ENCODE data around the gene ATP5IF1. TPM values are rescaled to one million over a fixed set of nuclear protein-coding genes. Genes with fewer than 3 reads are reported as not detected.

ATP5IF1 gene
- total RNA-seq: 404 and 481 TPM in 2 replicates

DNA sequence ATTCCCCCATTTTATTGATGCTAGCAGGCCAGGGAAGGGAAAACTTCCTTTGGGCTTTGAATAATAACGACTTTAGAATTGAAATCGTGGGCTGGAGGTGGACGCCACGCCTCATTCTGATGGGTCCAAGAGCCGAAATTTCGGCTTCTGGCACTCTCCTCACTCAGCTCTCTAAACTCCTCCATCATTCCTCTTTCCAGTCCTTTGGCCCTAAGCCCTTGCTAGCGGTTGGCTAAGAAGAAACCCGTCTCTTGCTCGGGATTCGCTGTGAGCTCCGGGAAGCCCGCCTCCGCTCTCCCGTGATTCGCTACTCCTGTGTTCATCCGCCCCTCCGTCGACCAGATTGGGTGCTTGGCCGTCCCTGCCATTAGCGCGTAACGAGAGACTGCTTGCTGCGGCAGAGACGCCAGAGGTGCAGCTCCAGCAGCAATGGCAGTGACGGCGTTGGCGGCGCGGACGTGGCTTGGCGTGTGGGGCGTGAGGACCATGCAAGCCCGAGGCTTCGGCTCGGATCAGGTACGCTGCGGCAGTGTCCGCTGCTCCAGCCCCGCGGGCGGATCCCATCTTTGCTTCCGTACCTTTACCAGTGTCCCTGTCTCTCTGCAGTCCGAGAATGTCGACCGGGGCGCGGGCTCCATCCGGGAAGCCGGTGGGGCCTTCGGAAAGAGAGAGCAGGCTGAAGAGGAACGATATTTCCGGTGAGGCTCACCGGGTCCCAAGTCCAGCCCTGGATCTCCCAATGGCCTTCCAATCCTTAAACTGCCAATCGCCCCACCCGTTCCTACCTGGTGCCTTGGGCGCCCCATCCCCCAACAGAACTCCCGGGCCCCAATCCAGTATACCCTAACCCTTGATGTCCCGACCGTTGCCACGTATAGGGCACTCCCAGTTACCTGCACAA is at the start of gene ATP5IF1:
TSS of gene ATP5IF1 (plus strand) at position 370 of the 901 bp plus-strand sequence. CDS start at position 430, 60 bp downstream.

DNA sequence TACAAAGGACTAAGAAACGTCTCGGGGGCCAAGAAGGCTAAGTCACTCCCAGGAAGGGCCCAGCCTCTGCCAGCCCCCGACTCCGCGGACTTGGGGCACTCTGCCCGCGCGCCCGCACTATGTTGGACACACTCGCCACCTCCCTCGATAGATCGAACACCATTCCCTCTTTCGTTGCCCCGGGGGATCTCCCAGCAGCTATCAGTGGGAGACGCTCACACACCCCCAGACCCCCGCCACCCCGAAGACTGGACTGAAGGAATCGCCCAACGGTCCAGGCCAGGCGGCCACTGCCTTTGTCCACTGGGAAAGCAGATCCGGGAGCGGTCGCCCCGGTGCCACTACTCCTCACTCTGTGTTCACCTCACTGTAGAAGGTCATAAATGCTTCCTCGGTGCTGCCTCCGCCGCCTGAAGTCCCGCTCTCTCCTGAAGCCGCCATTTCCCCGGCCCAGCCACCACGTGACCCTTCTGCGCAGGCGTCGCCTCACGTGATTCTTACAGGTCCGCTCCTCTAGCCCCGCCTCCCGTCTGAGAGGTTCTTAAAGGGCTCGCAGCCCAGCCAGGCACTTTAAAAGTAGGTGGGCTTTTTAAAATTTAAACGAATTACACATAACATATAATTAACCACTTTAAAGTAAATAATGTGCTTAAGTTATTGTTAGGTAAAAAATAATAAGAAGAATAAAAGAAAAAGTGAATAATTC is 3.2 kb upstream of the ATP5IF1 start, which contains the start of gene DNAJC8:
TSS of gene DNAJC8 (minus strand) at position 472 of the 706 bp plus-strand sequence. CDS start at position 441, 31 bp downstream.

DNA sequence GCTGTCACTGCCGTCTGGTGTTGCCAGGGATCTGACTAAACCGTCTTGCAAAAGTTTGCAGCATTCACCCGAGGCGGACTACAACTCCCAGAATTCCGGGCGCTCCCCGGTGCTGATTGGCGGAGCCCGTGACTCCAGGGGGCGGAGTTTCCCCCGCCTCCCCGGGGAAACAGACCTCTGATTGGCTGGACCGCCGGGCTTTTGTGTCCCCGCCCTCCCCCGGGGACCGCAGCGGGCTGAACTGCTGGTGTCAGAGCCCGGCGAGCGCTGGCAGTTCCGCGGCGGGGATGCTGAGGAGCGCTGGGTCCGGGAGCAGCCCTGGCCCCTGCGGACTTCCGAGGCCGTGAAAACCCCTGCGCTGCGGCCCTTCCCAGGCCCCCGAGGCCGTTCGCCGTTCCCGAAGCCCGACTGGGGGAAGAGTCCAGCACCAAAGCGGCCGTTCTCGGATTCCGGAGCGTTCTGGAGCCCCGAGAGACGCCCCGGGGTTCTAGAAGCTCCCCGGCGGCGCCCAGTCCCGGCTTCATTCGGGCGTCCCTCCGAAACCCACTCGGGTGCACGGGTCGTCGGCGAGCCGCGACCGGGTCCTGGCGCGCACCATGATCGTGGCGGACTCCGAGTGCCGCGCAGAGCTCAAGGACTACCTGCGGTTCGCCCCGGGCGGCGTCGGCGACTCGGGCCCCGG is 23.5 kb downstream of the ATP5IF1 start, which contains the start of gene SESN2:
TSS of gene SESN2 (plus strand) at position 267 of the 682 bp plus-strand sequence. CDS start at position 597, 330 bp downstream.

Other genes with a start within 250 kb of the ATP5IF1 start
- 10.3 and 12.6 TPM in 2 replicates for gene EYA3, start 147.5 kb upstream of the ATP5IF1 start, total RNA-seq
- under 0.01 and 0.34 TPM in 2 replicates for gene PTAFR, start 59.4 kb upstream of the ATP5IF1 start, total RNA-seq
- gene DNAJC8, start 3.1 kb upstream of the ATP5IF1 start, total RNA-seq: 52.5 and 72.1 TPM in 2 replicates
- 28.8 and 29.1 TPM in 2 replicates for gene SESN2, start 23.4 kb downstream of the ATP5IF1 start, total RNA-seq
- gene MED18, start 92.9 kb downstream of the ATP5IF1 start, total RNA-seq: 19.9 and 20.5 TPM in 2 replicates
- 9.8 and 10.7 TPM in 2 replicates for gene PHACTR4, start 133.6 kb downstream of the ATP5IF1 start, total RNA-seq